ENCODE data around the gene AADAC.

AADAC gene

GRCh38 chr3:151772825-151773480 lies 41.0 kb upstream of the AADAC start:
- no peak overlapping the region for H3K4me3 ChIP-seq (replicated peaks; ENCODE audit: low read depth, low read length)
- TF ChIP-seq, protein P1, sequence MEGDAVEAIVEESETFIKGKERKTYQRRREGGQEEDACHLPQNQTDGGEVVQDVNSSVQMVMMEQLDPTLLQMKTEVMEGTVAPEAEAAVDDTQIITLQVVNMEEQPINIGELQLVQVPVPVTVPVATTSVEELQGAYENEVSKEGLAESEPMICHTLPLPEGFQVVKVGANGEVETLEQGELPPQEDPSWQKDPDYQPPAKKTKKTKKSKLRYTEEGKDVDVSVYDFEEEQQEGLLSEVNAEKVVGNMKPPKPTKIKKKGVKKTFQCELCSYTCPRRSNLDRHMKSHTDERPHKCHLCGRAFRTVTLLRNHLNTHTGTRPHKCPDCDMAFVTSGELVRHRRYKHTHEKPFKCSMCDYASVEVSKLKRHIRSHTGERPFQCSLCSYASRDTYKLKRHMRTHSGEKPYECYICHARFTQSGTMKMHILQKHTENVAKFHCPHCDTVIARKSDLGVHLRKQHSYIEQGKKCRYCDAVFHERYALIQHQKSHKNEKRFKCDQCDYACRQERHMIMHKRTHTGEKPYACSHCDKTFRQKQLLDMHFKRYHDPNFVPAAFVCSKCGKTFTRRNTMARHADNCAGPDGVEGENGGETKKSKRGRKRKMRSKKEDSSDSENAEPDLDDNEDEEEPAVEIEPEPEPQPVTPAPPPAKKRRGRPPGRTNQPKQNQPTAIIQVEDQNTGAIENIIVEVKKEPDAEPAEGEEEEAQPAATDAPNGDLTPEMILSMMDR (IDR thresholded peaks at IDR 0.05; ENCODE audit: low read depth, low read length, missing control alignments): no peak
- DNase-seq (ENCODE audit: extremely low read depth, low read depth): no peak

DNA sequence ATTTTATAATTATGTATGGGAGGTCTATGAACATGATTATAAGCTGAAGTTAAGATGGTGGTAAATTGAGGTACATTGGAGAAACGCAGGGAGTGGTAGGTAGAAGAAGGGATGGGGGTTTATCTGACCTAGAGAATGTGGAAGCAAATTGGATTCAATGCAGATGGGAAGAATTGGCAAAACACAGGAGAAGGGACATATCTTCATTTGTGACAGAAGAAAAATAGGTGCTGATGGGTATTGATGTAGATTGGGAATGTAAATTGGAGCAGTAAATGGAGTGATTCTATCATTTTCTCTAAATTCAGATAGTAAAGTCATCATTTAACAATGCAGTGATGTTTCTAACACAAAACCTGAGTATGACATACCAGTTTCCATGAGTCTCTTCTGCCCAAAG lies 39.7 kb upstream of the AADAC start:
- H3K4me3 ChIP-seq (replicated peaks; ENCODE audit: low read depth, low read length): no peak overlapping the region
- no peak for DNase-seq (ENCODE audit: extremely low read depth, low read depth)
- TF ChIP-seq, protein P1 (IDR thresholded peaks at IDR 0.05; ENCODE audit: low read depth, low read length, missing control alignments): no peak

DNA sequence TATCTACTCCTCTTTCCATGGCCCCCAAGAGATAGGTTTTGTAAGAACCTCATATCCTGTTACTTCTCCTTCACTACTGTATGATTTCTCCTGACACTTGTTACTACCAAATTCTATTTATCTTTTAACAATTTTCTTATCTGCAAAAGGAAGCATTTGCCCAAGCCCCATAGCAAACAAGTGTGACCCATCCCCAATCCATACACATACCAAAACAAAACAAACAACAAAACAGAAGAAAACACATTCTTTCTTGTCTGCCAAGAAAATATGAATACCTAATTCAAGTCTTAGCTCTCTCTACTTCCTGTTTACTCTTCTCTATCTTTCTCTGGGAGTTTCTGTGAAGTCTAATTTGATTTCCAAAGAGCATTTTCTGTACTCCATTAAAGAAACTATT lies 39.0 kb upstream of the AADAC start:
- TF ChIP-seq, protein P1 (IDR thresholded peaks at IDR 0.05; ENCODE audit: low read depth, low read length, missing control alignments): no peak
- H3K4me3 ChIP-seq (replicated peaks; ENCODE audit: low read depth, low read length): no peak overlapping the region
- no peak for DNase-seq (ENCODE audit: extremely low read depth, low read depth)

- TF ChIP-seq, protein P1 (IDR thresholded peaks at IDR 0.05; ENCODE audit: low read depth, low read length, missing control alignments): no peak
- DNase-seq (ENCODE audit: extremely low read depth, low read depth): no peak
- H3K4me3 ChIP-seq (replicated peaks; ENCODE audit: low read depth, low read length): no peak overlapping the region
Measured at GRCh38 chr3:151775314-151776258, 38.3 kb upstream of the AADAC start.

DNA sequence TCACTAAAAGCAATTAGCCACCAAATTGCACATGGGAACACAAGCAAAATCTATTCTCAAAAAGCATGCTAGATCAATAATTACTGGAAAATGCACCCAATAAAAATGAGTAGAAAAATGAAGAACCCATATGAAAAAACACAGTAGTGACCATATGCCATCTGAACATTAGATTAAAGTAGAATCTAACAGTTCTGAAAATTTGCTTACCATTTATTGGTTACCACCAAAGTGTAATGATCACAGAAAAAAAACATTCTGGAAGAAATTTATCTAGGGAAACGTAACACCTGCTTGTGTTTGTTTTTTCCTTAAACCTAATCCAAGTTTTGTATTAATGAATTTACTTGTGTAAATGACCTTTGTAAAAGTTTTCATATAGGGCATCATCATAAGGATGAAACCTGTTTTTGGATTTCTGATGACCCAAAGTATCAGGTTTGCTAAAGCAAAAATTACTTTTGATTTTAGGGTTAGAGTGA lies 37.6 kb upstream of the AADAC start:
- no peak for DNase-seq (ENCODE audit: extremely low read depth, low read depth)
- TF ChIP-seq, protein P1 (IDR thresholded peaks at IDR 0.05; ENCODE audit: low read depth, low read length, missing control alignments): no peak
- no peak overlapping the region for H3K4me3 ChIP-seq (replicated peaks; ENCODE audit: low read depth, low read length)

GRCh38 chr3:151777880-151778279 lies 36.0 kb upstream of the AADAC start:
- no peak overlapping the region for H3K4me3 ChIP-seq (replicated peaks; ENCODE audit: low read depth, low read length)
- no peak for DNase-seq (ENCODE audit: extremely low read depth, low read depth)
- TF ChIP-seq, protein P1 (IDR thresholded peaks at IDR 0.05; ENCODE audit: low read depth, low read length, missing control alignments): no peak

All from HFF-Myc (cell line).